Measurements from ENCODE around the gene KDM4C. TPM values are rescaled to one million over a fixed set of nuclear protein-coding genes. Genes with fewer than 3 reads are reported as not detected.

KDM4C gene
- total and polyA plus RNA-seq, 2 of the 4 experiments (the other 2 are of a cell fraction) = 11.8 to 23.8 TPM

DNA sequence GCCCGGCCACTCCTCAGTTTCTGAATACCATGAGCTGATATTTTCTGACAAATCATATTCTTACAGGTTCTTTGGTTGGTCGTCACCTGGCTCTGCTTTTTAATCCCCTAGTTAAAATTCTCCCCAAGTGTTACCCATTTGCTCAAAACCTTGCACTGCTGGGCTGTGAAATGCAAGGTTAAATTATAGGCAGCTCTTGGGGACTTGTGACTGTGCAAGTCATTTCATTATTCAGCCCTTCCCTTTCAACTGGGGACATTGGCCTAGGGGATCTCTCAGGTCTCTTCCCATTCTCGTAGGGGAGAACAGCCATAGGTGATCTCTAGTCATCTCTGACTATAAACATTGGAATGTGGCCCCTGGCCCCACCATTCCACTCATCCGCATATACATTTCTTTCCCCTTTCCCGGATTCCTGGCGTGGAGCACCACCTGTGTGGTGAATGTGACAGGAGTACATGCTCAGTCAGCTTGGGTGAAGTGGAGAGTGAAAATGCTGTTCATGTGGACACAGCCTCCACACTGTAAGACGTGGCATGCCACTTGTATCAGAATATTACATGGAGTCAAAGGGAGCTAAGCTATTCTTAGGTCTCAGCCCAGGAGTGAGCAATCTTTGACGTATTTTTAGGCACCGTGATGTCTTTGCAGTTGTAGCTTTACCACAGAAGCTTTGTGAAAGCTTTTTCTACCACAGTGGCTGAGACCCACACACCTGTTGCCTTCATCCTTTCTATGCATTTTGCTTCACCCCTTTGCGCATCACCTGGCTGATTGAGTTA lies 386.7 kb downstream of the KDM4C start:
- H3K9me3 ChIP-seq (ENCODE audit: control insufficient read depth, insufficient read depth, low read length) = no peaks in the 10 kb centered on the region
- H3K4me1 ChIP-seq (ENCODE audit: control insufficient read depth, insufficient read depth, low read length) = peaks cover 21% of the 10 kb centered on the region
- H3K27ac ChIP-seq (ENCODE audit: insufficient read depth, low read length) = no peak overlapping the region; the same call in 1 of the 2 replicates
- POLR2A ChIA-PET (ENCODE audit: unreplicated experiment) = no interaction called here
- H3K23ac ChIP-seq (ENCODE audit: low read depth, low read length) = no peak overlapping the region
- H3K4ac ChIP-seq (ENCODE audit: low read depth, low read length) = peak overlapping the region; percentile 64
- no peaks in the 10 kb centered on the region; a peak in 1 of 4 replicates for H3K79me1 ChIP-seq (ENCODE audit: low read depth in 1 of 2, low read length in 2 of 2)
- H3K36me3 ChIP-seq (ENCODE audit: control insufficient read depth, insufficient read depth, low read length) = no peaks in the 10 kb centered on the region
- H2AFZ ChIP-seq (replicated peaks; ENCODE audit: low read length, poor library complexity) = no peak overlapping the region
- H3K56ac ChIP-seq (ENCODE audit: extremely low read depth, insufficient read depth, low read length) = no peak overlapping the region
- ATAC-seq (ENCODE audit: low read depth) (no peak), DNase-seq (no peak)
- H3K4me2 ChIP-seq (ENCODE audit: low read depth, low read length) = no peak overlapping the region
- 92% methylated on average over 5 of the region's 10 CpGs; no CpG with 5 or more reads in 1 of the 2 experiments for WGBS, 2 experiments (ENCODE audit: extremely low coverage in 2 of 2, insufficient read length in 1 of 2)
- H3K27me3 ChIP-seq (ENCODE audit: control insufficient read depth, insufficient read depth, low read length) = no peaks in the 10 kb centered on the region
- H3K4me3 ChIP-seq (ENCODE audit: insufficient read depth, low read depth, low read length) = no peak overlapping the region
- H4K8ac ChIP-seq (ENCODE audit: low read depth in 2 of 2, low read length in 2 of 2) = peak overlapping the region in 1 of 2 experiments; percentile 71; a peak in 1 of 4 replicates
- in situ Hi-C loops (cut with MboI; ENCODE audit: low sequenced_read_pairs) = no loop called here
- peak overlapping the region; percentile 43 for H4K91ac ChIP-seq (ENCODE audit: insufficient read depth, low read depth, low read length)
- peak overlapping the region; percentile 51; the same call in 1 of the 2 replicates for H3K18ac ChIP-seq (ENCODE audit: low read depth, low read length)
- dilution Hi-C loops (cut with HindIII; ENCODE audit: low sequenced_read_pairs, unreplicated experiment) = no loop called here
- no peak for TF ChIP-seq FOS (IDR thresholded peaks at IDR 0.05; ENCODE audit: low read depth, low read length)
- no peak for TF ChIP-seq ELK1 (IDR thresholded peaks at IDR 0.05; ENCODE audit: borderline replicate concordance, low read depth, low read length)
- TF ChIP-seq POLR2A (IDR thresholded peaks at IDR 0.05; ENCODE audit: low read depth, low read length) = no peak
- TF ChIP-seq, protein P1, sequence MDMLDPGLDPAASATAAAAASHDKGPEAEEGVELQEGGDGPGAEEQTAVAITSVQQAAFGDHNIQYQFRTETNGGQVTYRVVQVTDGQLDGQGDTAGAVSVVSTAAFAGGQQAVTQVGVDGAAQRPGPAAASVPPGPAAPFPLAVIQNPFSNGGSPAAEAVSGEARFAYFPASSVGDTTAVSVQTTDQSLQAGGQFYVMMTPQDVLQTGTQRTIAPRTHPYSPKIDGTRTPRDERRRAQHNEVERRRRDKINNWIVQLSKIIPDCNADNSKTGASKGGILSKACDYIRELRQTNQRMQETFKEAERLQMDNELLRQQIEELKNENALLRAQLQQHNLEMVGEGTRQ (IDR thresholded peaks at IDR 0.05; ENCODE audit: low read depth, low read length) = no peak
- no peak for TF ChIP-seq RFX5 (IDR thresholded peaks at IDR 0.05; ENCODE audit: low read depth, low read length)
- no peak for TF ChIP-seq BHLHE40 (IDR thresholded peaks at IDR 0.05; ENCODE audit: low read depth, low read length)
- TF ChIP-seq CHD1 (IDR thresholded peaks at IDR 0.05; ENCODE audit: low read depth, low read length) = no peak
- TF ChIP-seq SMC3 (IDR thresholded peaks at IDR 0.05; ENCODE audit: low read depth, low read length) = no peak
- TF ChIP-seq MXI1 (IDR thresholded peaks at IDR 0.05; ENCODE audit: borderline replicate concordance, low read depth, low read length) = no peak
- no peak for TF ChIP-seq MAFK (IDR thresholded peaks at IDR 0.05; ENCODE audit: low read depth, low read length)
- no peak for TF ChIP-seq CEBPB (IDR thresholded peaks at IDR 0.05; ENCODE audit: low read depth, low read length)
- TF ChIP-seq, protein P2, sequence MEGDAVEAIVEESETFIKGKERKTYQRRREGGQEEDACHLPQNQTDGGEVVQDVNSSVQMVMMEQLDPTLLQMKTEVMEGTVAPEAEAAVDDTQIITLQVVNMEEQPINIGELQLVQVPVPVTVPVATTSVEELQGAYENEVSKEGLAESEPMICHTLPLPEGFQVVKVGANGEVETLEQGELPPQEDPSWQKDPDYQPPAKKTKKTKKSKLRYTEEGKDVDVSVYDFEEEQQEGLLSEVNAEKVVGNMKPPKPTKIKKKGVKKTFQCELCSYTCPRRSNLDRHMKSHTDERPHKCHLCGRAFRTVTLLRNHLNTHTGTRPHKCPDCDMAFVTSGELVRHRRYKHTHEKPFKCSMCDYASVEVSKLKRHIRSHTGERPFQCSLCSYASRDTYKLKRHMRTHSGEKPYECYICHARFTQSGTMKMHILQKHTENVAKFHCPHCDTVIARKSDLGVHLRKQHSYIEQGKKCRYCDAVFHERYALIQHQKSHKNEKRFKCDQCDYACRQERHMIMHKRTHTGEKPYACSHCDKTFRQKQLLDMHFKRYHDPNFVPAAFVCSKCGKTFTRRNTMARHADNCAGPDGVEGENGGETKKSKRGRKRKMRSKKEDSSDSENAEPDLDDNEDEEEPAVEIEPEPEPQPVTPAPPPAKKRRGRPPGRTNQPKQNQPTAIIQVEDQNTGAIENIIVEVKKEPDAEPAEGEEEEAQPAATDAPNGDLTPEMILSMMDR (conservative IDR thresholded peaks at IDR 0.05; ENCODE audit: low read depth, low read length) = no peak
- TF ChIP-seq NFE2L2 (IDR thresholded peaks at IDR 0.05; ENCODE audit: low read depth, low read length) = no peak
- no peak for TF ChIP-seq RAD21 (IDR thresholded peaks at IDR 0.05; ENCODE audit: low read length)
- intact Hi-C loops (cut with micrococcal nuclease) = no loop called here
- H4K20me1 ChIP-seq (ENCODE audit: insufficient read depth, low read length) = no peaks in the 10 kb centered on the region
- H2BK120ac ChIP-seq (ENCODE audit: low read depth, low read length) = no peak overlapping the region
- H2AK9ac ChIP-seq (replicated peaks; ENCODE audit: low read depth, low read length, poor library complexity) = no peak overlapping the region
- no peak overlapping the region for H3K9ac ChIP-seq (ENCODE audit: low read depth, low read length)
- no peak overlapping the region for H2BK5ac ChIP-seq (ENCODE audit: low read depth, low read length, poor library complexity, severe bottlenecking)
- peaks cover 19% of the 10 kb centered on the region for H3K9me1 ChIP-seq (ENCODE audit: insufficient read depth, low read length)
- BruUV-seq (replicated peaks) = no TSS peak
- H2BK20ac ChIP-seq (ENCODE audit: low read depth, low read length) = peak overlapping the region; percentile 33; the same call in 1 of the 2 replicates
- H2BK15ac ChIP-seq (ENCODE audit: low read depth, low read length) = peak overlapping the region; percentile 65; the same call in 2 of the 3 replicates
- CTCF ChIA-PET = interaction anchor here (0.6 to 0.7 kb wide), 3 partner anchors 71 to 578 kb away, joined by 3 to 7 read pairs (median 3); no protein-coding TSS in a partner anchor
- peak overlapping the region; percentile 84 for H2AK5ac ChIP-seq (ENCODE audit: low read depth, low read length)
- no peak overlapping the region; the same call in 1 of the 2 replicates for H4K5ac ChIP-seq (ENCODE audit: low read depth, low read length)
- H3K14ac ChIP-seq (replicated peaks; ENCODE audit: low read depth, low read length) = no peak overlapping the region; the same call in 1 of the 2 replicates
